ENCODE measurements around the gene THADA.

Gene THADA

GRCh38 chr2:43360137-43360536 lies 235.7 kb downstream of the THADA start:
- TF ChIP-seq TAF1 (IDR thresholded peaks at IDR 0.05; ENCODE audit: borderline replicate concordance, insufficient read depth, low read length) (no peak), POLR2AphosphoS5 (IDR thresholded peaks at IDR 0.05; ENCODE audit: low read depth, low read length) (no peak), SIN3A (IDR thresholded peaks at IDR 0.05; ENCODE audit: borderline replicate concordance, insufficient read depth, low read length) (no peak), FOXP2 (optimal IDR thresholded peaks at IDR 0.05; ENCODE audit: borderline replicate concordance, extremely low read depth, extremely low read length, insufficient read depth) (no peak), REST (IDR thresholded peaks at IDR 0.05; ENCODE audit: insufficient read depth in 1 of 2, low read depth in 2 of 2, low read length in 2 of 2) (no peak)

GRCh38 chr2:43358410-43359201 lies 237.2 kb downstream of the THADA start:
- TF ChIP-seq SIN3A (IDR thresholded peaks at IDR 0.05; ENCODE audit: borderline replicate concordance, insufficient read depth, low read length) = no peak
- TF ChIP-seq TAF1 (IDR thresholded peaks at IDR 0.05; ENCODE audit: borderline replicate concordance, insufficient read depth, low read length) = no peak
- TF ChIP-seq FOXP2 (optimal IDR thresholded peaks at IDR 0.05; ENCODE audit: borderline replicate concordance, extremely low read depth, extremely low read length, insufficient read depth) = no peak
- no peak for TF ChIP-seq REST (IDR thresholded peaks at IDR 0.05; ENCODE audit: insufficient read depth in 1 of 2, low read depth in 2 of 2, low read length in 2 of 2)
- TF ChIP-seq POLR2AphosphoS5 (IDR thresholded peaks at IDR 0.05; ENCODE audit: low read depth, low read length) = no peak

- TF ChIP-seq TAF1 (IDR thresholded peaks at IDR 0.05; ENCODE audit: borderline replicate concordance, insufficient read depth, low read length) = no peak
- no peak for TF ChIP-seq REST (IDR thresholded peaks at IDR 0.05; ENCODE audit: insufficient read depth in 1 of 2, low read depth in 2 of 2, low read length in 2 of 2)
- TF ChIP-seq POLR2AphosphoS5 (IDR thresholded peaks at IDR 0.05; ENCODE audit: low read depth, low read length) = no peak
- no peak for TF ChIP-seq SIN3A (IDR thresholded peaks at IDR 0.05; ENCODE audit: borderline replicate concordance, insufficient read depth, low read length)
- no peak for TF ChIP-seq FOXP2 (optimal IDR thresholded peaks at IDR 0.05; ENCODE audit: borderline replicate concordance, extremely low read depth, extremely low read length, insufficient read depth)
Observed at GRCh38 chr2:43356774-43357173, 239.1 kb downstream of the THADA start.

GRCh38 chr2:43355399-43355798 lies 240.4 kb downstream of the THADA start:
- TF ChIP-seq TAF1 (IDR thresholded peaks at IDR 0.05; ENCODE audit: borderline replicate concordance, insufficient read depth, low read length) = no peak
- no peak for TF ChIP-seq SIN3A (IDR thresholded peaks at IDR 0.05; ENCODE audit: borderline replicate concordance, insufficient read depth, low read length)
- TF ChIP-seq FOXP2 (optimal IDR thresholded peaks at IDR 0.05; ENCODE audit: borderline replicate concordance, extremely low read depth, extremely low read length, insufficient read depth) = no peak
- no peak for TF ChIP-seq POLR2AphosphoS5 (IDR thresholded peaks at IDR 0.05; ENCODE audit: low read depth, low read length)
- TF ChIP-seq REST (IDR thresholded peaks at IDR 0.05; ENCODE audit: insufficient read depth in 1 of 2, low read depth in 2 of 2, low read length in 2 of 2) = no peak
